SHP77 treated with DMSO at 0.1 percent for 48 hours (cell line): Measurements from ENCODE around the gene MEGF8.

Source experiments
- DNase-seq: peaks from one replicate; lab custom pipeline; 2025; lab: John Stamatoyannopoulos, UW

MEGF8 gene, protein sequence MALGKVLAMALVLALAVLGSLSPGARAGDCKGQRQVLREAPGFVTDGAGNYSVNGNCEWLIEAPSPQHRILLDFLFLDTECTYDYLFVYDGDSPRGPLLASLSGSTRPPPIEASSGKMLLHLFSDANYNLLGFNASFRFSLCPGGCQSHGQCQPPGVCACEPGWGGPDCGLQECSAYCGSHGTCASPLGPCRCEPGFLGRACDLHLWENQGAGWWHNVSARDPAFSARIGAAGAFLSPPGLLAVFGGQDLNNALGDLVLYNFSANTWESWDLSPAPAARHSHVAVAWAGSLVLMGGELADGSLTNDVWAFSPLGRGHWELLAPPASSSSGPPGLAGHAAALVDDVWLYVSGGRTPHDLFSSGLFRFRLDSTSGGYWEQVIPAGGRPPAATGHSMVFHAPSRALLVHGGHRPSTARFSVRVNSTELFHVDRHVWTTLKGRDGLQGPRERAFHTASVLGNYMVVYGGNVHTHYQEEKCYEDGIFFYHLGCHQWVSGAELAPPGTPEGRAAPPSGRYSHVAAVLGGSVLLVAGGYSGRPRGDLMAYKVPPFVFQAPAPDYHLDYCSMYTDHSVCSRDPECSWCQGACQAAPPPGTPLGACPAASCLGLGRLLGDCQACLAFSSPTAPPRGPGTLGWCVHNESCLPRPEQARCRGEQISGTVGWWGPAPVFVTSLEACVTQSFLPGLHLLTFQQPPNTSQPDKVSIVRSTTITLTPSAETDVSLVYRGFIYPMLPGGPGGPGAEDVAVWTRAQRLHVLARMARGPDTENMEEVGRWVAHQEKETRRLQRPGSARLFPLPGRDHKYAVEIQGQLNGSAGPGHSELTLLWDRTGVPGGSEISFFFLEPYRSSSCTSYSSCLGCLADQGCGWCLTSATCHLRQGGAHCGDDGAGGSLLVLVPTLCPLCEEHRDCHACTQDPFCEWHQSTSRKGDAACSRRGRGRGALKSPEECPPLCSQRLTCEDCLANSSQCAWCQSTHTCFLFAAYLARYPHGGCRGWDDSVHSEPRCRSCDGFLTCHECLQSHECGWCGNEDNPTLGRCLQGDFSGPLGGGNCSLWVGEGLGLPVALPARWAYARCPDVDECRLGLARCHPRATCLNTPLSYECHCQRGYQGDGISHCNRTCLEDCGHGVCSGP (N-terminal part only)

DNA sequence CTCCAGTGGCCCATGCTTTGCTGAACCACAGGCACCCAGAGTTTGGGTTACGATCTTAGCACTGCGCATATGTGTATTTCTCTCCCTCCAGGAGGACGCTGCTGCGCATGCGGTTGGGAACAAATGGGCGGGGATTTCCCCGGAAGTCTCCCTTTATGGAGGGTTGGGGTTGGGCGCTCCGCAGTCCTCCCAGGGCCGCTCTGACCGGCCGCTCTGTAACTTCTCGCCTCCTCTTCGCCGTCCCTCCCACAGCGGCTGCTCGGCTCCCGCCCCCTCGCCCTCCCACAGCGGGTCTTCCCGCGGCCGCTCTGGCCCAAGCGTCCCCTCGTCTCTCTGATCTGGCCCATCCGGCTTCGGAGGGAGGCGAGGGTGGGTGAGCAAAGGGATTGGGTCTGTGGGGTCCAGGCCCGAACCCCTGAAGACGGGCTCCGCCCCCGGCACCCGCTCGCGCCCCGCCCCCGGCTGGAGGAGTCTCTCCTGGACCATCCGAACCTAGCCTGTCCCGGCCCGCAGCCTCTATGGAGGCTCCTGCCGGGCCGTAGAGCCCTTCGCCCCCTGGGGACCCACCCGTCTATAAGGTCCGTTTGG is at the start of gene MEGF8:
Gene MEGF8 (plus strand): TSS at position 328 of the 588 bp plus-strand sequence. CDS start 609 bp downstream, outside the sequence.
- peak; percentile 97 for DNase-seq

DNA sequence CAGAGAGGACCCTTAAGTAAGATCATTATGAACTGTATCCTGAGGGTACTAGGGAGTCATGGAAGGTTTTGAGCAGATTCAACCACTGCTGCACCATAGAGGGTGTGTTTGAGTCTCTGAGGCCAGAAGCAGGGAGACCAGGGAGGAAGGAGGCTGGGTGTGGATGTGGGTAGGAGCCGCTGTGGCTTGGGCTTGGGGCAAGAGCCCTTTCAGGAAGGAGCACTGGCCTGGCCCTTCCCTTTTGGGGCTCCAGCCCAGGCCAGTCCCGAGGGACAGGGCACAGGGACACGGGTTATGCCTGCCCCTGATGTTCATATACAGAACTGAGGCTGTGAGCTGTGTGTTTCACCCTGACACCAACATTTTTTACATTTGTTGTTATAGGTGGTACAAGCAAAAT is 49.2 kb upstream of the MEGF8 start:
- DNase-seq: no peak

DNA sequence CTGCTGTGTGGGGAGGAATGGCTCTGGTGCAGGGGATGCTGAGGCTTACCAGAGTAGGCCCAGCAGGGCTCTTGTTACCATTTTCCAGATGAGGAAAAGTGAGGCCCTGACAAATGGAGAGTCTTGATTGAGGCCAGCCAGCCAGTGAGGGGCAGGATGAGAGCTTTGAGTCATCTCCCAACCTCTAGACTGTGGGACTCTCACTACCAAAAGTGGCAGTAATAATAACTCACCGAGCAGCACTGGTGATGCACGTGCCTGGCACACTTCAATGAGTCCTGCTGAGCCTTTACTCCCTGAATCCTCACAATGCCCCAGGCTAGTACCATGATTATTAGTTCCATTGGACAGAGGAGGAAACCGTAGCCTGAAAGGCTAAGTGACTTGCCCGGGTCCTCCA is 48.6 kb upstream of the MEGF8 start:
- DNase-seq: no peak

DNA sequence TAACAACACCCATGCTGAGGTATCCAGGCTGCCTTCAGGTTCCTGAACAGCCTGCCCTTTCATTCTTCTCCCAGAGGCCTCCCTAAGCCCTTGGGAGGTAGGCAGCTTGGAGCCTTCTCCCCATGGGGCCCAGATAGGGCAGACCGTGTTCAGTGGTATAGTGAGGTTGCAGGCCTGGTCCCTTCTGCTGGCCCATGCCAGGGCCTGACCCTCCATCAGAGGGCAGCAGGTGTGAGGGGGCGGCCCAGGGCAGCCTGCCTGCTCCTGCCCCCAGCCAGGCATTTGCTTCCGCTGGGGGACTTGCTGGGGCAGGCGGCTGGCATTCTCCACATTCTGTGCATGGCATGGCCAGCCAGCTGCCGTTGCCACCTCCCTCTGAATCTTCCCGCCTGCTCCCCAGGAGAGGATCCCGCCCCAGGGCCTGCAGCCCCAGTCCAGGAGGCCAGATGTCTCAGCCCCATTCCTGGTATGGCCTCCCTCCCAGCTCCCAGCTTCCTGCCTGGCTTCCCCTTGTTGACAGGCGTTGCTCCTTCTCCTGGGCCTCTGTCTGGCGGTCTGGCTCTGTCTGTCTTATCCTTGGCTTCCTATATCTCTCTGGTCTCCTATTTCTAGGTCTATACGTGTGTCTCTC is 47.5 kb upstream of the MEGF8 start:
- no peak for DNase-seq

DNA sequence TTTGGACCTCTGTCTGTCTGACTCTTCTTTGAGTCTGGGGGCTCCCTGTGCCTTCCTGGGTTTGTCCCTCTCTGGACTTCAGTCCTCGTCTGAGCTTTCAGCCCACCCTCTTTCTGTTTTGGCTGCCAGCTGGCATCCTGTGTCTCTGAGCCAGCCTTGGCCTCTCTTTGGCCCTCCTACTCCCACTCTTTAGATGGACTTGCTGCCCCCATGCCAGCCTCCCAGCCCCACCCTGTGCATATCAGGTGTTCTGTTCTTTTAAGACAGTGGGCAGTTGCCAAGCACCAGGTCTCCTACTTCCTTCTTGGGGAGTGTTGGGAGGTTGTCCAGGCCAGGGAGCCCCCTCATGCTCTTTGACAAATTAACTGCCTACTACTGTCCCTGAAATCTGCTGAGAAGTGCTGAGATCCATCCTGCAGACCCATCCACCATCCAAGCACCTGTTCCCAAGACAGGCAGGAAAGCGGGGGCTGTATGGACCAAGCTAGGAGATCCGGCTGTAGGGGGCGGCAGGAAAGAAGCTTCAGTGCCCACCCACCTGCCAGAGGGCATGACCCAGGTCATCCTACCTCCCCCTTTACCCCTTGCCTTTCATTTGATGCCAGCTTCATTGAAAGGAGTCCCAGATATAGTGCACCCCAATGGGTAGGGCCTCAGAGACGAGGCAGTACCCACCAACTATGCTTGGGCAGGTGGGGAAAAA is 46.8 kb upstream of the MEGF8 start:
- no peak for DNase-seq

DNA sequence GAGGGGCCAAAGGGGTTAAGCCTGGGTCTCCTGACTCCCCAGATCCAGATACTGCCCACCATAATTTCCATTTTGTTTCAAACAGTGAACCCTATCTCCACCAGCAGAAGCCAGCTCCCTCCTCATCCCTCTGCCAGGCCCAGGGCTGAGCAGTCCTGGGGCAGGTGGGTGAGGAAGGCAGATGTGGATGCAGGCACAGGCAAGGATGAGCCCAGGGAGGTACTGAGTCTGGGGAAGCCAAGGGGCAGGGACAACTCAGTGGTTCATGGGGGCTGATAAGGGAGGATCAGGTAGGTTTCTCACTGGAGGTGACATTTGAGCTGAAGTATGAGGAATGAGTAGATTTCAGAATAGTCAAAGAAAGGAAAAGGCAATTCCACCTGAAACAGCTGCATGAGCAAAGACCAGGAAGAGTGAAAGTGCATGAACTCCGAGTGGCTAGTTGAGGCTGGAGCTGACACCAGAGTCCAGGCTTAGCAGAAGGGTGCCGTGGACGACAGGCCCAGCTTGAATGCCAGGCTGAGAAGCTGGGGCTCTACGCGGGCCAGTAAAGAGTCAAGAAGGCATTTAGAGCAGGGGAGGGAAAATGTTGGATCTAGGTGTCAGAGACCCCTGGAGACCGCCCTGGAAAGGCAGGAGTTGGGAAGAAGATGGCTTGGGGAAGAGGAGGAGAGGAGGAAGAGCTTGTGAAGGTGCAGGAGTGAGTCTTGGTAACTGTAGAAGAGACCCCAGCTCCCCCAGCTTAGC is 46.1 kb upstream of the MEGF8 start:
- no peak for DNase-seq

DNA sequence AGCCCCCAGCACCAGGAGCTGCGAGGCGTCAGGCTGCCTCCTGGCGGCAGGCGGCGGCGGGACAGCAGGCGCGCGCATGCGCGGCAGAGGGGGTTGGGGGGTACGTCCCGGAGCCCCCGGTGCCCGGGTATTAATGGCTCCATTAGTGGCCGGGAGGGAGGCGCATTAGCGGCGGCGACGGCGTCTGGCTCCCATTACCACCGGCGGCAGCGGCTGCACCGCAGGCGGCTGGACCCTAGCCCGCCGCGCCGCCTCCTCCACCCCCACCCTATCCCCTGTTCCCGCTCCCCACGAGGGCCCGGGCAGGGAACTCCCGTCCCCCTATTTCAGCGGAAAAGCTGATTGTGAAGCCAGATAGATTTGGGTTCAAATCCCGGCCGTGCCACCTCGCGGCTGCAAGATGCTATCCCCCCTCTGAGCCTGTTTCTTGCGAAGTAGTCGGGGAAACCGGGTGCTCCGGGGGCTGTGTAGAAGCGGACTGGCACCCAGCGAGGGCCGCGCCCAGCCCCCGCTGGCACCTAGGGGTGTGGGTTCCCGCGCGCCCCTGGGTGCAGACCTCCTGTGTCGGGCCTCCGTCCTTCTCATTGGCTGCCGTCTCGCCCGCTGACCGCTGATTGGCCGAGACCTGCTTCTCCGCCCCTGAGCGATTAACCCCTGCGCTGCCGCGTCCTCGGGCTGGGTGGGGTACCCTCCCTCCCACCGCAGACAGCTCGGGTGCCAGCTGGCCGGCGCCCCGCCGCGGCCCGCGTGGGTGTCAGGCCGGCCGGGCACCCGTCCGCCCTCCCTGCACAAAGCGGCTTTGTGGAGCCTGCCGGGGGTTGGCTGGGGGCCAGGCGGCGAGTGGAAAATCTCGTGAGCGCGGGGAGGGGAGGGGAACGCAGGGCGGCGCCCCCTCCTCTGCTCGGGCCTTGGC is 45.3 kb upstream of the MEGF8 start:
- DNase-seq: peak; percentile 86

DNA sequence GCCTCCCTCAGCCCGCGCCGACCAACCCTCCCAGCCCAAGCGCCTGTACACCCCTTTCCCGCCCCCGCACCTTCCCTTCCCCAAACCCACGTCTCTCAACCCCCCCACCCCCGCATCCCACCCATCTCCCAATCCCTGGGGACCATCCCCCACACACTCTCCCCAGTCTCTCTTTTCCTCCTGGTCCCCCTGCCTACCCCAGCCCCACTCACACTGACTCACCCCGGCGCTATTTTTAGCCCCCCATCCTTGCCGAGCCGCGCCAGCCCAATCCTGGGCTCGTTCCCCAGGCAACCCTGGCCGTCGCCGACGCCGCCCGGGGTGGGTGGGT is 44.7 kb upstream of the MEGF8 start:
- DNase-seq: no peak

DNA sequence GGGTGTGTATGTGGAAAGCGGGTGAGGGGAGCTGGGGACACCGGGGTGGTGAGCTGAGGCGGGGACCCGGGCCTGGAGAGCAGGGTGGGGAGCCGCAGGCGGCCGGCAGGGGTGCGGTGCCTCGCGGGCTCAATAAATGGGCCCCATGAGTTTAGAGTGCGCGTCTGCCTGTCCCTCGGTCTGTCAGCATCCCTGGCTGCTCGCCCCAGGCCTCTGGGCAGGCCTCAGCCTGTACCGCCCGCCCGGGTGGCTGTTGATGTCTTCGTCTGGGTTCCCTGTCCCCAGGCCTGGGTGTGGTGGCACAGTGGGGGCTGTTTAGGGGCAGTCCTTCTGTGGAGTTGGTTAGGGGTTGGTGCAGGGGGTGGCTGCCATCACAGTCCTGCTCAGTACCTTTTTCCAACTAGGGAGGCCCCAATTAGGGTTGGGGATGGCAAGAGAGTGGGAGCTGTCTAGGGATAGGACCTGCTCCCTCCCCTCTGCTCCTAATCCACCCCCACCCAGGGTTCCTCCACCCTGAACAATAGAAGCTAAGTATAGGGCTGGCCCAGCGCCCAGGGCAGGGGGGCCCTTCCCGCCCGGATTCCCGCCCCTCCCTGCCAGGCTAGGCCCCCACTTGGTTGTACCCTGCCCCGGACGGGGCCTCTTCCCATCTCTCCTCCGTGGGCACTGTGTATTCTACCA is 44.1 kb upstream of the MEGF8 start:
- DNase-seq: no peak

DNA sequence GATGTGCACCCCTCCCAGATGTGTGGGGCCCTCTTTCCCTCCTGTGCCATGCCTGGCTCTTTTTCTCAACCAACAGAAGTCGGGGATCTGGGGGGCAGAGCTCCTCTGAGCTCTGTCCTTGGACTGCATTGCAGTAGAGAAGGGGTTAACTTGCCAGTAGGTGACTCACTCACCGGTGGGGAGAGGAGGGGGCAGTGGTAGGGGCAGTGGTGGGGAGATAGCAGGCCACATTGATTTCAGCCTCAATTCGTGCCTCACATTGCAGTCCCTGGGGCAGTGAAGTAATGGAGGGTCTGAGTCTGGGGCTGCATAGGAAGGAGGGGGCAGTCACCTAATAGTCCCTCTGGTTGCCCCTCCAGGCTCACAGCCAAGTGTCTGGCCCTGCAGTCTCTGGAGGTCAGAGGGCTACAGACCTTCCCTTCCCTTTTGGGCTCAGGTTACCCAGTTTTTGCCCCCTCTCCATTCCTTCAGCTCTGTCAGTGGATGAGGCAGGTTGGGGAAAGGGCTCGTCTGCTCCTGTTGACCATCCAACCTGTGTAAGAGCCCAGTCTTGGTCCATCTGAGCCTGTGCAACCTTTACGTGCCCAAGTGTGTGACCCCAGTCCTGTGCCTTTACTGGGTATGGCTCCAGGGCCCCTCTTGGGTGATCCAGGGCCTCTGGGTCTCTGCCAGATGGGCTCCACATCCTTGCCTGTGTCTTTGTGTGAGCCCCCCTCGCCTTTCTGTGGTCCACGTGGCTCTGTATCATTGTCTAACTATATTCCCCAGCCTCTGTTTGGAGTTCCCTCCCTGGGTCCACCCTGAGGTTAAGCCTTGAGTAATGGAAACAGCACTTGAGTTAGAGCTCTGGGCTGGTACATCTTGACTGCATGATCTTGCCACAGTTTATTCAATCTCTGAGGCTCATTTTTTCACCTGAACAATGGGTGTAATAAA is 43.3 kb upstream of the MEGF8 start:
- no peak for DNase-seq

DNA sequence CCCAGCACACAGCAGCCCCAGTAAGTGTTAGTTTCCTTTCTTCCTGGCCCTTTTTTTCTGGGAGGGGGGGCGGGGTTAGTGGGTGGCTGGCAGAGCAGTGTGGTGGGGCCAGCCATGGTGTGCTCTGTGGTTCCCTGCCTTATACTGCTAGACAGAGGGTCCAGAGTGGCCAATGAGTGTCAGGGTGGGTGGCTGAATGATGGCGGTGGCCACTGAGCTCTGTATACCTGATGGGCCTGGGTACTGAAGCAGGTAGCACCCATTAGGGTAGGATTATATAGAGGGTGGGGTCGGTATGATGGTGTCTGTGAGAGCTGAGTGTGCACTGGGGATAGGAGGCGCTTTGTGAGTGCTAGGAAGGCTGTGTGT is 42.6 kb upstream of the MEGF8 start:
- no peak for DNase-seq

DNA sequence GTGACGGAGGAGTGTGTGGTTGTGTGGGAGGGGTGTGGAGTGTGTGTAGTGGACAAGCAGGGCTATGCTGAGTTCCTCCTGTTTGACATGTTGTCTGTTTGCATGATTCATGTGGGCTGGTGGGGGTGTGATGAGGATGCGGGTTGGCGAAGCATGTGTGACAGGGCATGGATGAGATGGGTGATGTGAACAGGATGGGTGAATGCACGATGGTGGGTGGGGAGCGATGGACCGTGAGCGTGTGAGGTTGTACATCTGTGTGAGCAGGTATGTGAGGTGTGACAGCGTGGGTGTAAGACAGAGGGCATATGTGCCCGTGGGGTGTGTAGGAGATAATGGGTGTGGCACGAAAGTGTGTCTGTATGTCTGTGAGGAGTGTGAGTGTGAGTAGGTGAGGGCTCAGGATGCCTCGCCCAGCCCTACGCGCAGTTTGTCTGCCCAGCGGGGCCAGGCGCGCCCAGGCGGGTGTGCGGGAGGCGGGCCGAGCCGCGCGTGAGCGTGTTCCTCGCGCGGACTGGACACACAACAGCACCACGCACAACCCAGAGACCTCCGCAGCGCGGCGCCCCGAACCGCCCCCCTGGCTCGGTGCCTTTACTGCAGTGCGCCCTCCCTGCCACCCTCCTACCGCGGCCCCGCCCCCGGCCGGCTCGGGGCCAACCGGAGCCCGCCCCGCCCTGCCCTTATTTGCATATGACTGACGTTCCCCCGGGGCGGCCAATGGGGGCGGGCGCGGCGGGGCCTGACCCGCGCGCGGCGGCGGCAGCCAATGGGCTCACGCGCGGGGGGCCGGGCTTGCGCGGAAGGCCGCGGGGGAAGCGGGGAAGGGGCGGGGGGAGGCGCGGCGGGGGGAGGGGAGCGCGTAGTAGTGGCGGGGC is 42.0 kb upstream of the MEGF8 start:
- DNase-seq: peak; percentile 62

DNA sequence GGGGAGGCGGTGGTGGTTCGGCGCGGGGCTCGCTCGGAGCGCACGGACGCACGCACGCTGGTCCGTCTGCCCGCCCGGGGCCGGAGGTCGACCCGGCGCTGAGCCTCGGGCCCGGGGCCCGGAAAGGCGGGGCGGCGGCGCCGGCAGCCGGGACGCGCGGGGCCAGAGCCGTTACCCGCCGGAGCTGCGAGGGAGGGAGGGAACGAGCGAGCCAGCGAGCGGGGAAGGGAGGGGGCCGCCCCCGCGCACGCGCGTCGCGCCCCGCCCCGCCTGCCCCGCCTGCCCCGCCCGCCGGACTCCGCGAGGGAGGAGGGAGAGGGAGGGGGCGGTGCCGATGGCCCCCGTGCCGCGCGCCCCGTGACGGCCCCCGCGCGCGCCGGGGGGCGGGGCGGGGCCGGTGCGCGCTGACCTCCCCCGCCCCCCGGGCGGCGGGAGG is 41.4 kb upstream of the MEGF8 start:
- DNase-seq: no peak

DNA sequence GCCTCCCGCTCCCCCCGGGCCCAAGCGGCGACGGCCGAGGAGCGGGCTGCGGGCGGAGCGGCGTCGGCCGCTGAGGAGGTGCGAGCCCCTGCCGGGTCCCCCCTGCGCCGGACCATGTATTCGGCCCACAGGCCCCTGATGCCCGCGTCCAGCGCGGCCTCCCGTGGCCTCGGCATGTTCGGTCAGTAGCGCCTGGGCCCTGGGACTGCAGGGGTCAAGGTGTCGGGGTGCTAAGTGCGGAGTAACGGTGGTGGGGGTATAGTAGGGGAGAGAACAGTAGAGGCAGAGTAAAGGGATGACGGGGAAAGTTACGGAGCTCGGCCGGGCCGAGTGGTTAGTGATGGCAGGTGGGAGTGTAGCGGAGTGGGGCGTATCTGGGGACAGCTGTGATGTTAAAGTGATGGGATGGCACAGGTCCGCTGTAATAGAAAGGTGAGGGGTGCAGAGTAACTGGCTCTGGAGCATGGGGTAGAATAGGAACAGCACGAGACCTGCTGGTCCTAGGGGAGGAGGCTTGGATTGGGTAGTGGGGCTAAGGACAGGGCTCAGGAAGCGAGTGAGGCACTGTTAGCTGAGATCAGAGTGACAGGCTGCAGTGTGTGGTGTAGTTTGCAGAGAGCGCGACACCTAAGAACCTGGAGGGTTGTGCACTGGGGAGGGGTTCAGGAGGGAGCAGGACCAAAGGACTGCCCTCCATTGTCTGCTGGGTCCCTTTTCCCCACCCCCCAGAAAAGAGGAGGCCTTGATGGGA is 40.7 kb upstream of the MEGF8 start:
- DNase-seq: no peak

DNA sequence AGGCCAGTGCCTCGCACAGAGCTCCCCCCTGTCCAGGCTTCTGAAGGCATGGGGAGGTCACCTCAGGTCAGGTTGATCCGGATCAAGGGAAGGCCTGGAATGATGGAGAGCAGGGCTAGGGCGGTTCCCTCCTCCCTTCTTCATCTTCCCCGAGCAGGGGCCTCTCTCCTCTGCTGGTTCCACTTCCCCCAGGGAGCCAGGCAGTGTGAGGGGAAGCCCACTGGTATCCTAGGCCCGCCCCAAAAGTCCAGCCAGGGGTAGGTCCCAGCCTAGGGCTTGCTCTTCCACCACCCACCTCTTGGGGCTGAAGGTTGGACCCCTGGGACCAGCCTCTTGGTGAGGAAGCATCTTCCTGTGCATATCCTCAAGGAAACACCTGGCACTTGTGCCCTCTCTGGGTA is 39.9 kb upstream of the MEGF8 start:
- no peak for DNase-seq

DNA sequence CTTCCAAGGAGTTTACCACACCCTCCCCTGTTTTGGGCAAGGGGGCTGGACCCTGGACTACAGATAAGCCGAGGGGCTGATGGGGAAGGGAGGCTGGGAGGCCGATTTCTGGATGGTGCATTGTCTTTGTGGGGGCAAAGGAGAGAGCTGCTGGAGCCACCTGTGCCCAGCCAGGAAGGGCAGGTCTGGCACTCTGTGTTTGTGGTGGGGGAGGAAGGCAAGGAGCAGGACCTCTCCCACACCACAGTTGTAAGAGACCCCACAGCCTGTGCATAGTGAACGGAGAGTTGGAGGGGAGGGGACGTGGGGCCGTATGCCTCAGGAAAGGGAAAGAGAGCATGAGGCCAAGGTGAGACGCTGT is 39.5 kb upstream of the MEGF8 start:
- DNase-seq: no peak
